ENCODE measurements around the gene STARD13.
"Not testable (repeated sequence)": the region's sequence is repeated elsewhere in the genome, so short reads cannot be mapped to it uniquely, and the experiment has no call there.

The STARD13 gene

GRCh38 chr13:33191425-33192210 is 93.9 kb downstream of the STARD13 start:
- DNase-seq, result peak; percentile 6

- no peak for DNase-seq
Measured at GRCh38 chr13:33189470-33189869, 96.1 kb downstream of the STARD13 start.

DNA sequence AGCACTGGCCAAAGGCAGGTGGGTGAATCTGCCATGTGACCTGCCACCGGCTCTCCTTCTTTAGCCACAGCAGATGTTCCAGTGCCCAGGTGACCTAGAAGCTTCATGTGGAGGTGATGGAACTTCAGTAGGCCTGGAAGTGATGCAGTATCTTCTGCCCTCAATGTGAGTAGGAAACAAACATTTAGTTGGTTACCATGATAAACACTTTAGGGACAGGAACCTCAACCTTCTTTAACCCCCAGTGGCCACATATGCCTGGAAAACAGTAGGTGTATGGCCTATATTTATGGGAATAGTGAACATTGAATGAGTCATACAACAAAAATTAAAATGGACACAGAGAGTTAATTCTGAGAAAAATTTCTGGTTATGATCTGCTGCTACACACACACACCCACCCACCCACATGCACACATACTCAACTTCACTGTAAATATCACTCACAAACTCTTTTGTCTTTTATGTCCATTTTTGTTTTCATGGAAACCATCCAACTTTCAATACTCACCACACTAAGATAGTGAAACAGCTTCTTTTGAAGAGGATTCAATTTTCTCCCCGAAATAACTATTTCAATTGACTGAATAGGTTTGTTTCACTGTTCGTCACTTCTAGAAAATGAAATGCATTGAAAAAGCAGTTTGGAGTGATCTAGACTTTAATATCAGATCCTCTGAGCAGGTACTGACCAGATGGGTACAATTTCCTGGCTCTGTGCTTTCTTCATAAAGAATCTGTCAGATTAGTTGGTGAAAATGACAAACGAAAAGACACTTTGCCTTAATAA is 97.3 kb downstream of the STARD13 start:
- no peak for DNase-seq

GRCh38 chr13:33186861-33187291 is 98.7 kb downstream of the STARD13 start:
- DNase-seq, result no peak

GRCh38 chr13:33185853-33186252 is 99.7 kb downstream of the STARD13 start:
- no peak for DNase-seq

- DNase-seq, result no peak
Measured at GRCh38 chr13:33184530-33184929, 101.0 kb downstream of the STARD13 start.

DNA sequence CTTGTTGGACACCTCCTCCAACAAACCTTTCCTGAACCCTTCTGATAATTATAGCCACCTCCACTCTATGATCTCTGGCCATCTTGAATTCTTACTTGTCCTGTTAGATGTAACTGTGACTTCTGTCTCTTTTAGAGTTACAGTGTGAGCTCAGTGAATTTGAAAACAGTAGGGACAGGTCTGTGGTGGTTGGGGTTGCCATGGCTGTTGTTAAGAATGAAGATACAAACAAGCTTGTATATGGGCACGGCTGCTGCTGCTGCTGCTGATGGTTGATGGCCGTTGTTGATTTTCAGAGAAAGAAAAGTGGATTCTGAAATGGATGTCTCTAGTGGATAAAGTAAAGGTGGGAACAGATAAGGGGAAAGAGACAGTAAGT is 101.5 kb downstream of the STARD13 start:
- DNase-seq, result no peak

GRCh38 chr13:33183431-33184111 is 102.0 kb downstream of the STARD13 start:
- DNase-seq, result no peak

GRCh38 chr13:33182729-33183128 is 102.8 kb downstream of the STARD13 start:
- DNase-seq, result no peak

GRCh38 chr13:33181264-33181663 is 104.3 kb downstream of the STARD13 start:
- DNase-seq, result no peak

GRCh38 chr13:33180122-33180804 is 105.3 kb downstream of the STARD13 start:
- no peak for DNase-seq

DNA sequence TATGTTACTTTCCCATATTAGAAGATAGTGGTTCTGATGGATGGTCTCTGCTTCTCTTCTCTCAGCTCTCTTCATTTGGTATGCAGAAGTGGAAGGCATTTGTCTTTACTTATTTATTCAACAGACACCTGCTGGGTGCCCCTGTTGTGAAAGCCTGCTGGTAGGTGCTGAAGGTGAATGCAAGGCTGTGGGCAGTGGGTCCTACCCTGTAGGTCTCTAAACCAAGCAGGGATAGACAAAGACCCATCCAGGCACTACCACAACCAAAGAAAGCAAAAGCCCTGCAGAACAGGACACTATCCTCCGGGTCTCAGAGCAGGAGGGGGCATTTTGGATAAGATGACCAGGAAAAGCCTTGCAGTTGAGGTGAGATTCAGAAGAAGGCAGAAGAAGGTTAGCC is 106.1 kb downstream of the STARD13 start:
- peak; percentile 8 for DNase-seq

GRCh38 chr13:33178209-33178840 is 107.2 kb downstream of the STARD13 start:
- no peak for DNase-seq

DNA sequence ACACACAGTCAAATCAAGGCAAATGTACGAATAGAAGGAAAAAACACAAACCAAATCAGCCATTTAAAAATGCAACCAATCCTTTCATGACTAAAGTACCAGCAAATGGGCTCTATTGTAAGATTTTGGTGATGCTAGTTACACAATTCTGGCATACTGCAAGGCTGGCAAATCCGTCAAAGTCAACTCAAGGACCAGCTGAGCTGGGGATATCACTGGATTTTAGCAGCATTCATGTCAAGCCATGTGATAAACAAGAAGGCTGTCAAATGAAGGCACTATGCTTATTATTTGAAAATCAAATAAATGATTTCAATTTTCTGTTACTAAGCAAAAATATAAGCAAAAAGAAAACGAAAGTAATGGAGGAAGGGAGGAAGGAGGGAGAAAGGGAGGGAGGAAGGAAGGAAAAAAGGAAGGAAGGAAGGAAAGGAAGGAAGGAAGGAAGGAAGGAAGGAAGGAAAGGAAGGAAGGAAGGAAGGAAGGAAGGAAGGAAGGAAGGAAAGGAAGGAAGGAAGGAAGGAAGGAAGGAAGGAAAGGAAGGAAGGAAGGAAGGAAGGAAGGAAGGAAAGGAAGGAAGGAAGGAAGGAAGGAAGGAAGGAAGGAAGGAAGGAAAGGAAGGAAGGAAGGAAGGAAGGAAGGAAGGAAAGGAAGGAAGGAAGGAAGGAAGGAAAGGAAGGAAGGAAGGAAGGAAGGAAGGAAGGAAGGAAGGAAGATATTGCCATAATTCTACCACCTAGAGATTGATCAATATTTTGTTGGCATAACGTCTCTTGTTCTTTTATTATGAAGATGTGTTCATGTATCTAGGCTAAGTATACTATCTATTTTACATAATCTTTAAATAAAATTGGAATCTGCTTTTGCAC is 108.0 kb downstream of the STARD13 start:
- not testable (repeated sequence) for DNase-seq

- DNase-seq, result no peak
Measured at GRCh38 chr13:33176526-33176925, 109.0 kb downstream of the STARD13 start.

DNA sequence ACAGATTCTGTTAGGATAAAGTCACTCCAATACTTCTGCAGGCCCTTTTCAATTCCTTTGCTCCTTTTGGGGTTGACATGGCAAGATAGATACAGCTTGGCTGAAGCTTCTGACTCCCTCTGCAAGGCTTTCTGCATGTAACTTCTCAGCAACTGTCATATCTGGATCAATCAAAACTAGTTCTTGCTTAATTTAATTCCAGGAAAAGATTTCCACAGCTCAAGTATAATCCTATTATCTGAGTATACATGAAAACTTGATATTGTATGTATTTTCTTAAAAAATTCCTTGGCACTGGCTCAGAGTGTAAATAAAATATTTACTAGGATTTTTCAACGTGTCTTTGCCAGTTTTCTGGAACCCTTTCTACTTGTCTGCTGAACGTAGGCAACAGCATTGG is 109.6 kb downstream of the STARD13 start:
- no peak for DNase-seq

DNA sequence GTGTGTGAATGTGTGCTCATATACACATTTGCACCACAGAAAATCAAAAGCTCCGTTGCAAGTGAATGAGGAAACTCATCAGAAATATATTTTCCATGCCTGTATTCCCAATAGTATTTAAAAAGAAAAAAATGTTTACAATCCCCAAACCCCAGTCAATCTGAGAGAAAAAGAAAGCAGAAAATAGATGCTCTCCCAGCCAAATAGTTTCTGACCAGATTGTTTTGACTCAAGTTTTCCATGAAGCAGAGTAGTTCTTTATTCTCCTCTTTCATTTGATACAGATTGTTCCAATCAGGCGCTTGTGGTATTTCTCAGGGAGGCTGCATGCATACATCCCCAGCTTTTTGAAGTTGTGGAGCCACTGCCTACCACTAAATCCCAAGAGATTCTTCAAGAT is 110.6 kb downstream of the STARD13 start:
- no peak for DNase-seq

GRCh38 chr13:33174491-33174890 is 111.1 kb downstream of the STARD13 start:
- DNase-seq, result no peak

DNA sequence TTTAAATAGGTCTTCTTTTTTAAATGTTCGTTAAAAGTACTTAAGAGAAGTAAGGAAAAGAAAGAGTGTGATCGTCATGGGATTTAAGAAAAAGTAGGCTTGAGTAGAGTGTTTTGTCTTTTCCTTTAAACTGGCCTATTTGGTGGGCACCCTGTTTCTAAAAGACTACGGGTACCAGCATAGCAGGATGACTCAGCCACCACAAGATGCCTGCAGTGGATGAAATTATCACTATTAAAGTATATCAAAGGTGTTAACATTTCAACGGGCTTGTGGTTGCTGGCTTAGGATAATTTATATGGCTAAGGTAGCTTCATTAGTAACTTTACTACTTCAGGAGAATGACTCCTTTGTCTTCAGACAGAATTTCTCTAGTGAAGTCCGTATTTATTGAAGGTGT is 112.6 kb downstream of the STARD13 start:
- DNase-seq, result no peak

- DNase-seq, result no peak
Measured at GRCh38 chr13:33172400-33172799, 113.2 kb downstream of the STARD13 start.

- DNase-seq, result no peak
Measured at GRCh38 chr13:33169273-33169980, 116.1 kb downstream of the STARD13 start.
